MM.1S (cell line): Measurements from ENCODE around the gene TMEM184A.

Experiments used
- DNase-seq: peaks from one replicate; pipeline ENCODE4 v3.0.0-alpha.2; 2015
- H2AFZ ChIP-seq: fragments of 300-600 bp; sonication (generic); 2 replicates; pipeline ENCODE4 v1.6.0; 2016; ENCODE audit warnings: antibody characterized with exemption, low read length
- H3F3A ChIP-seq: fragments of 300-600 bp; sonication (generic); 2 replicates; pipeline ENCODE4 v1.6.1; 2016; ENCODE audit warnings: mild to moderate bottlenecking, antibody characterized with exemption, low read length, moderate library complexity, mixed read lengths; ENCODE audit not compliant: insufficient read depth
- H3K27ac ChIP-seq: fragments of 300-600 bp; sonication (generic); 2 replicates; pipeline ENCODE4 v1.5.1; 2016; ENCODE audit warnings: mild to moderate bottlenecking, low read length
- H3K27me3 ChIP-seq: fragments of 300-600 bp; sonication (generic); replicated peaks from 2 replicates; pipeline ENCODE4 v1.6.0; 2016; ENCODE audit warnings: low read length; ENCODE audit not compliant: insufficient read depth
- H3K36me3 ChIP-seq: fragments of 300-600 bp; sonication (generic); replicated peaks from 2 replicates; pipeline ENCODE4 v1.6.1; 2016; ENCODE audit warnings: mild to moderate bottlenecking, low read length, mixed read lengths; ENCODE audit not compliant: insufficient read depth
- H3K4me1 ChIP-seq: fragments of 300-600 bp; sonication (generic); 2 replicates; pipeline ENCODE4 v1.6.1; 2016; ENCODE audit warnings: low read length, mixed read lengths
- H3K4me2 ChIP-seq: fragments of 300-600 bp; sonication (generic); 2 replicates; pipeline ENCODE4 v1.6.0; 2016; ENCODE audit warnings: low read depth, low read length
- H3K4me3 ChIP-seq: fragments of 300-600 bp; sonication (generic); 2 replicates; pipeline ENCODE4 v1.5.1; 2016; ENCODE audit warnings: low read length, mixed read lengths
- H3K79me2 ChIP-seq: fragments of 300-600 bp; sonication (generic); 2 replicates; pipeline ENCODE4 v1.6.1; 2016; ENCODE audit warnings: mixed run types, low read length, mixed read lengths
- H3K9ac ChIP-seq: fragments of 300-600 bp; sonication (generic); 2 replicates; pipeline ENCODE4 v1.6.1; 2016; ENCODE audit warnings: low read length, mixed read lengths
- H3K9me2 ChIP-seq: fragments of 300-600 bp; sonication (generic); replicated peaks from 2 replicates; pipeline ENCODE4 v1.6.1; 2016; ENCODE audit warnings: mild to moderate bottlenecking, low read length, mixed read lengths; ENCODE audit not compliant: insufficient read depth
- H3K9me3 ChIP-seq: fragments of 300-600 bp; sonication (generic); replicated peaks from 2 replicates; pipeline ENCODE4 v1.6.1; 2016; ENCODE audit warnings: mild to moderate bottlenecking, low read length, mixed read lengths; ENCODE audit not compliant: insufficient read depth
- H4K20me1 ChIP-seq: fragments of 300-600 bp; sonication (generic); 2 replicates; pipeline ENCODE4 v1.6.1; 2016; ENCODE audit warnings: mild to moderate bottlenecking, low read length, moderate library complexity, mixed read lengths; ENCODE audit not compliant: insufficient read depth
- CTCF ChIP-seq: fragments of 300-600 bp; sonication (generic); IDR thresholded peaks from 2 replicates; pipeline ENCODE4 v1.5.1; 2016; ENCODE audit warnings: antibody characterized with exemption, low read length, mixed read lengths
- EZH2 ChIP-seq: fragments of 300-600 bp; sonication (generic); optimal IDR thresholded peaks from 2 replicates; pipeline ENCODE3; 2017; ENCODE audit warnings: low read depth, mild to moderate bottlenecking, antibody characterized with exemption, low read length, mixed read lengths
- EZH2phosphoT487 ChIP-seq: fragments of 300-600 bp; sonication (generic); IDR thresholded peaks from 2 replicates; pipeline ENCODE4 v1.6.1; 2018; ENCODE audit warnings: antibody characterized with exemption, low read length

TMEM184A gene

GRCh38 chr7:1505731-1506550, 50.1 kb downstream of the TMEM184A start:
- Histone ChIP-seq H2AFZ (no peak overlapping the region), H4K20me1 (no peaks in the 10 kb centered on the region), H3K27ac (no peak overlapping the region), H3F3A (peaks cover 8% of the 10 kb centered on the region; the same call in 1 of the 2 replicates), H3K9ac (no peak overlapping the region), H3K36me3 (no peaks in the 10 kb centered on the region), H3K4me2 (peak overlapping the region; percentile 19; the same call in 1 of the 2 replicates), H3K4me1 (peaks cover 9% of the 10 kb centered on the region; the same call in 1 of the 2 replicates), H3K79me2 (peaks cover 30% of the 10 kb centered on the region), H3K27me3 (0 out of 2 replicates have a peak, but pooled peaks cover under 1% of the 10 kb centered on the region), H3K9me2 (no peaks in the 10 kb centered on the region), H3K4me3 (no peak overlapping the region), H3K9me3 (no peaks in the 10 kb centered on the region)
- TF ChIP-seq EZH2phosphoT487 = no peak
- no peak for DNase-seq

GRCh38 chr7:1503816-1504775, 51.9 kb downstream of the TMEM184A start, which contains the start of gene INTS1:
INTS1 (minus strand) TSS chr7:1504389; CDS start chr7:1503960, 429 bp downstream.
- Histone ChIP-seq H3K27ac (no peak within 1 kb of the TSS), H3K27me3 (no peaks in the 10 kb centered on the region), H3F3A (peaks cover 8% of the 10 kb centered on the region; the same call in 1 of the 2 replicates), H3K4me1 (peaks cover 9% of the 10 kb centered on the region; the same call in 1 of the 2 replicates), H2AFZ (peak within 1 kb of the TSS; percentile 70; the same call in 1 of the 2 replicates), H3K9me2 (no peaks in the 10 kb centered on the region), H3K9me3 (no peaks in the 10 kb centered on the region), H3K36me3 (no peaks in the 10 kb centered on the region; the same call in 1 of the 2 replicates), H3K79me2 (peaks cover 37% of the 10 kb centered on the region), H3K4me2 (peak within 1 kb of the TSS; percentile 94), H4K20me1 (no peaks in the 10 kb centered on the region), H3K4me3 (peak within 1 kb of the TSS; percentile 96), H3K9ac (peak within 1 kb of the TSS; percentile 75)
- peak; percentile 93 for DNase-seq
- TF ChIP-seq EZH2 = no peak
- TF ChIP-seq CTCF = peak; percentile 86
- TF ChIP-seq EZH2phosphoT487 = no peak

GRCh38 chr7:1503390-1503789, 52.6 kb downstream of the TMEM184A start:
- Histone ChIP-seq H3K27me3 (no peaks in the 10 kb centered on the region), H4K20me1 (no peaks in the 10 kb centered on the region)
- DNase-seq = no peak

More at GRCh38 chr7:1503390-1503789, 52.6 kb downstream of the TMEM184A start:
- no peak for TF ChIP-seq EZH2phosphoT487
- no peak for TF ChIP-seq CTCF
- no peak for TF ChIP-seq EZH2
- Histone ChIP-seq H3K27ac (no peak overlapping the region), H3K79me2 (peaks cover 37% of the 10 kb centered on the region), H3F3A (peaks cover 8% of the 10 kb centered on the region; the same call in 1 of the 2 replicates), H3K36me3 (no peaks in the 10 kb centered on the region; the same call in 1 of the 2 replicates), H2AFZ (no peak overlapping the region), H3K9me2 (no peaks in the 10 kb centered on the region), H3K9me3 (no peaks in the 10 kb centered on the region), H3K4me2 (peak overlapping the region; percentile 94), H3K9ac (peak overlapping the region; percentile 75), H3K4me3 (peak overlapping the region; percentile 96), H3K4me1 (peaks cover 9% of the 10 kb centered on the region; the same call in 1 of the 2 replicates)
